HepG2 (cell line): Measurements from ENCODE around the gene FGFR4. TPM values are rescaled to one million over a fixed set of nuclear protein-coding genes. Genes with fewer than 3 reads are reported as not detected.

Source experiments
- ARNT2 ChIP-seq: sonication (generic); formaldehyde crosslinking; IDR thresholded peaks from 2 replicates; pipeline ENCODE4 v1.8.0; 2022; ENCODE audit warnings: mild to moderate bottlenecking, low read depth, missing genetic modification reagents, moderate library complexity
- CC2D1A ChIP-seq: sonication (generic); formaldehyde crosslinking; IDR thresholded peaks from 2 replicates; pipeline ENCODE4 v1.8.1; 2023; ENCODE audit warnings: mild to moderate bottlenecking, missing genetic modification reagents
- HIVEP1 ChIP-seq: sonication (generic); formaldehyde crosslinking; IDR thresholded peaks from 2 replicates; pipeline ENCODE4 v1.4.0; 2020; ENCODE audit warnings: mild to moderate bottlenecking, missing genetic modification reagents
- HOXA7 ChIP-seq: sonication (generic); formaldehyde crosslinking; IDR thresholded peaks from 2 replicates; pipeline ENCODE4 v1.8.1; 2022; ENCODE audit warnings: mild to moderate bottlenecking, missing genetic modification reagents, moderate library complexity
- JDP2 ChIP-seq: sonication (generic); formaldehyde crosslinking; IDR thresholded peaks from 2 replicates; pipeline ENCODE4 v1.8.1; 2022; ENCODE audit warnings: missing genetic modification reagents, borderline replicate concordance
- SIN3B ChIP-seq: fragments of 150-350 bp; IDR thresholded peaks from 2 replicates; pipeline ENCODE4 v1.6.1; 2014; ENCODE audit warnings: low read length
- ZNF205 ChIP-seq: IDR thresholded peaks from 2 replicates; pipeline ENCODE4 v1.6.1; 2018; ENCODE audit warnings: missing biosample characterization, missing genetic modification reagents
- ZNF350 ChIP-seq: sonication (generic); formaldehyde crosslinking; IDR thresholded peaks from 2 replicates; pipeline ENCODE4 v1.4.0; 2020; ENCODE audit warnings: mild to moderate bottlenecking, low read depth, missing genetic modification reagents, borderline replicate concordance
- ZNF567 ChIP-seq: sonication (generic); formaldehyde crosslinking; IDR thresholded peaks from 2 replicates; pipeline ENCODE4 v1.8.1; 2023; ENCODE audit warnings: mild to moderate bottlenecking, missing genetic modification reagents, borderline replicate concordance
- ZNF570 ChIP-seq: sonication (generic); formaldehyde crosslinking; IDR thresholded peaks from 2 replicates; pipeline ENCODE4 v1.4.0; 2020; ENCODE audit warnings: mild to moderate bottlenecking, missing genetic modification reagents, borderline replicate concordance
- ZNF761 ChIP-seq: sonication (generic); formaldehyde crosslinking; conservative IDR thresholded peaks from 2 replicates; pipeline ENCODE4 v1.4.0; 2020; ENCODE audit warnings: mild to moderate bottlenecking, missing genetic modification reagents
- ZNF775 ChIP-seq: sonication (generic); formaldehyde crosslinking; IDR thresholded peaks from 2 replicates; pipeline ENCODE4 v1.4.0; 2020; ENCODE audit warnings: missing genetic modification reagents, mild to moderate bottlenecking, moderate library complexity, borderline replicate concordance
- ZNF891 ChIP-seq: sonication (generic); formaldehyde crosslinking; IDR thresholded peaks from 2 replicates; pipeline ENCODE4 v1.5.0; 2020; ENCODE audit warnings: mild to moderate bottlenecking, missing genetic modification reagents
- polyA plus RNA-seq, 8 experiments: library from polyadenylated mRNA; depleted of rRNA in 3 of 8; stranded (reverse) in 7 of 8; unstranded in 1 of 8; fragments of >200 nt; fragmentation: Illumina TruSeq in 4 of 8; extraction: Trizol in 4 of 8; gene quantifications; 2 replicates each; pipeline versions ENCODE4 v1.2.1 to v1.2.3, GENCODE V29; 2011 to 2016; ENCODE audit warnings: low read depth in 4 of 8, missing spikeins in 1 of 8, mixed read lengths in 1 of 8; ENCODE audit not compliant: insufficient read depth in 1 of 8
- total RNA-seq, 5 experiments: library from RNA; depleted of rRNA; stranded (reverse); fragments of >200 nt; fragmentation: Illumina TruSeq; extraction: Trizol; gene quantifications; 2 replicates each; pipeline ENCODE4 v1.2.3, GENCODE V29; 2016; ENCODE audit warnings: low read depth in 1 of 5
- TF ChIP-seq, protein P1 (sequence below): sonication (generic); formaldehyde crosslinking; IDR thresholded peaks from 2 replicates; pipeline ENCODE4 v1.5.1; 2020; ENCODE audit warnings: mild to moderate bottlenecking, missing genetic modification reagents, moderate library complexity
- TF ChIP-seq, protein P2 (sequence below): sonication (generic); formaldehyde crosslinking; IDR thresholded peaks from 2 replicates; pipeline ENCODE4 v1.4.0; 2020; ENCODE audit warnings: missing genetic modification reagents
- TF ChIP-seq, protein P3 (sequence below): sonication (generic); formaldehyde crosslinking; IDR thresholded peaks from 2 replicates; pipeline ENCODE4 v1.5.1; 2020; ENCODE audit warnings: missing genetic modification reagents, mild to moderate bottlenecking, borderline replicate concordance
- TF ChIP-seq, protein P4 (sequence below): sonication (generic); formaldehyde crosslinking; IDR thresholded peaks from 2 replicates; pipeline ENCODE4 v1.5.0; 2020; ENCODE audit warnings: mild to moderate bottlenecking, missing genetic modification reagents, borderline replicate concordance

FGFR4 gene
- total and polyA plus RNA-seq, 2 of the 13 experiments (the other 11 are each of a cell fraction or from before 2014, with no cell fraction given): 129 to 219 TPM

DNA sequence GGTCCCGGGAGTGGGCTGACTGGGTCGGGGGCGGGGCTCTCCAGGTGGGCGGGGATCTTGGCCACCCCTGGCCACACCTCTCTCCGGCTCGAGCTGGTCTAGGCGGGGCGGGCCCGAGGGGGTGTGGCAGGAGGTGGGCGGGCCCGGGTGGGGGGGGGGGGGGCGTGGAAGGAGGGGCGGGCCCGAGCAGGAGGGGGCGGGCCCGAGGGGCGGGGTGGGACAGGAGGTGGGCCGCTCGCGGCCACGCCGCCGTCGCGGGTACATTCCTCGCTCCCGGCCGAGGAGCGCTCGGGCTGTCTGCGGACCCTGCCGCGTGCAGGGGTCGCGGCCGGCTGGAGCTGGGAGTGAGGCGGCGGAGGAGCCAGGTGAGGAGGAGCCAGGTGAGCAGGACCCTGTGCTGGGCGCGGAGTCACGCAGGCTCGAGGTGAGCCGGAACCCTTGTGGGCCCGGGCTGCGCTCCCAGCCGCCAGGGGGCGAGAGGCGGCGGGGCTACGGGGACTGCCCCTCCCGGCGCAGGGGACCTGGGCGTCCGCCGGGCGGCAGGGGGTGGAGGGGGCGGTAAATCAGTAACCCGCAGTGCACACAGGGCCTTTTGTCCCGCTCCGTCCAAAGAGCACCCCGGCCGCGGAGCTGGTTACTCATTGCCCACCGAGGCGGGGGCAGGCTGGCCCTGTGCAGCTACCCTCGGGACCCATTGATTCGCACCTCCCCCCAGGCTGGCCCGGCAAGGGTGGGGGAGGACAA lies at the start of gene FGFR4 (continued):
- TF ChIP-seq, protein P1, sequence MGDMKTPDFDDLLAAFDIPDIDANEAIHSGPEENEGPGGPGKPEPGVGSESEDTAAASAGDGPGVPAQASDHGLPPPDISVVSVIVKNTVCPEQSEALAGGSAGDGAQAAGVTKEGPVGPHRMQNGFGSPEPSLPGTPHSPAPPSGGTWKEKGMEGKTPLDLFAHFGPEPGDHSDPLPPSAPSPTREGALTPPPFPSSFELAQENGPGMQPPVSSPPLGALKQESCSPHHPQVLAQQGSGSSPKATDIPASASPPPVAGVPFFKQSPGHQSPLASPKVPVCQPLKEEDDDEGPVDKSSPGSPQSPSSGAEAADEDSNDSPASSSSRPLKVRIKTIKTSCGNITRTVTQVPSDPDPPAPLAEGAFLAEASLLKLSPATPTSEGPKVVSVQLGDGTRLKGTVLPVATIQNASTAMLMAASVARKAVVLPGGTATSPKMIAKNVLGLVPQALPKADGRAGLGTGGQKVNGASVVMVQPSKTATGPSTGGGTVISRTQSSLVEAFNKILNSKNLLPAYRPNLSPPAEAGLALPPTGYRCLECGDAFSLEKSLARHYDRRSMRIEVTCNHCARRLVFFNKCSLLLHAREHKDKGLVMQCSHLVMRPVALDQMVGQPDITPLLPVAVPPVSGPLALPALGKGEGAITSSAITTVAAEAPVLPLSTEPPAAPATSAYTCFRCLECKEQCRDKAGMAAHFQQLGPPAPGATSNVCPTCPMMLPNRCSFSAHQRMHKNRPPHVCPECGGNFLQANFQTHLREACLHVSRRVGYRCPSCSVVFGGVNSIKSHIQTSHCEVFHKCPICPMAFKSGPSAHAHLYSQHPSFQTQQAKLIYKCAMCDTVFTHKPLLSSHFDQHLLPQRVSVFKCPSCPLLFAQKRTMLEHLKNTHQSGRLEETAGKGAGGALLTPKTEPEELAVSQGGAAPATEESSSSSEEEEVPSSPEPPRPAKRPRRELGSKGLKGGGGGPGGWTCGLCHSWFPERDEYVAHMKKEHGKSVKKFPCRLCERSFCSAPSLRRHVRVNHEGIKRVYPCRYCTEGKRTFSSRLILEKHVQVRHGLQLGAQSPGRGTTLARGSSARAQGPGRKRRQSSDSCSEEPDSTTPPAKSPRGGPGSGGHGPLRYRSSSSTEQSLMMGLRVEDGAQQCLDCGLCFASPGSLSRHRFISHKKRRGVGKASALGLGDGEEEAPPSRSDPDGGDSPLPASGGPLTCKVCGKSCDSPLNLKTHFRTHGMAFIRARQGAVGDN: peak; percentile 94
- peak; percentile 64; the same call in 1 of the 2 replicates for TF ChIP-seq ZNF350
- TF ChIP-seq, protein P2, sequence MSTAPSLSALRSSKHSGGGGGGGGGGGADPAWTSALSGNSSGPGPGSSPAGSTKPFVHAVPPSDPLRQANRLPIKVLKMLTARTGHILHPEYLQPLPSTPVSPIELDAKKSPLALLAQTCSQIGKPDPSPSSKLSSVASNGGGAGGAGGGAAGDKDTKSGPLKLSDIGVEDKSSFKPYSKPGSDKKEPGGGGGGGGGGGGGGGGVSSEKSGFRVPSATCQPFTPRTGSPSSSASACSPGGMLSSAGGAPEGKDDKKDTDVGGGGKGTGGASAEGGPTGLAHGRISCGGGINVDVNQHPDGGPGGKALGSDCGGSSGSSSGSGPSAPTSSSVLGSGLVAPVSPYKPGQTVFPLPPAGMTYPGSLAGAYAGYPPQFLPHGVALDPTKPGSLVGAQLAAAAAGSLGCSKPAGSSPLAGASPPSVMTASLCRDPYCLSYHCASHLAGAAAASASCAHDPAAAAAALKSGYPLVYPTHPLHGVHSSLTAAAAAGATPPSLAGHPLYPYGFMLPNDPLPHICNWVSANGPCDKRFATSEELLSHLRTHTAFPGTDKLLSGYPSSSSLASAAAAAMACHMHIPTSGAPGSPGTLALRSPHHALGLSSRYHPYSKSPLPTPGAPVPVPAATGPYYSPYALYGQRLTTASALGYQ (CRISPR knock-in tag): peak; percentile 81; the same call in 1 of the 2 replicates
- no peak for TF ChIP-seq CC2D1A (CRISPR knock-in tag)
- TF ChIP-seq, protein P3, sequence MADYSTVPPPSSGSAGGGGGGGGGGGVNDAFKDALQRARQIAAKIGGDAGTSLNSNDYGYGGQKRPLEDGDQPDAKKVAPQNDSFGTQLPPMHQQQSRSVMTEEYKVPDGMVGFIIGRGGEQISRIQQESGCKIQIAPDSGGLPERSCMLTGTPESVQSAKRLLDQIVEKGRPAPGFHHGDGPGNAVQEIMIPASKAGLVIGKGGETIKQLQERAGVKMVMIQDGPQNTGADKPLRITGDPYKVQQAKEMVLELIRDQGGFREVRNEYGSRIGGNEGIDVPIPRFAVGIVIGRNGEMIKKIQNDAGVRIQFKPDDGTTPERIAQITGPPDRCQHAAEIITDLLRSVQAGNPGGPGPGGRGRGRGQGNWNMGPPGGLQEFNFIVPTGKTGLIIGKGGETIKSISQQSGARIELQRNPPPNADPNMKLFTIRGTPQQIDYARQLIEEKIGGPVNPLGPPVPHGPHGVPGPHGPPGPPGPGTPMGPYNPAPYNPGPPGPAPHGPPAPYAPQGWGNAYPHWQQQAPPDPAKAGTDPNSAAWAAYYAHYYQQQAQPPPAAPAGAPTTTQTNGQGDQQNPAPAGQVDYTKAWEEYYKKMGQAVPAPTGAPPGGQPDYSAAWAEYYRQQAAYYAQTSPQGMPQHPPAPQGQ (CRISPR knock-in tag): no peak
- TF ChIP-seq ARNT2 (CRISPR knock-in tag): peak; percentile 89
- no peak for TF ChIP-seq ZNF570 (CRISPR knock-in tag)
- TF ChIP-seq ZNF205 (CRISPR knock-in tag): peak; percentile 50
- TF ChIP-seq ZNF775: no peak
- no peak for TF ChIP-seq ZNF761 (CRISPR knock-in tag)
- TF ChIP-seq ZNF891 (CRISPR knock-in tag): peak; percentile 91
- no peak; the same call in 1 of the 2 replicates for TF ChIP-seq JDP2
- 0 out of 2 replicates have a peak, but pooled peaks have one; percentile 47 for TF ChIP-seq SIN3B
- TF ChIP-seq, protein P4, sequence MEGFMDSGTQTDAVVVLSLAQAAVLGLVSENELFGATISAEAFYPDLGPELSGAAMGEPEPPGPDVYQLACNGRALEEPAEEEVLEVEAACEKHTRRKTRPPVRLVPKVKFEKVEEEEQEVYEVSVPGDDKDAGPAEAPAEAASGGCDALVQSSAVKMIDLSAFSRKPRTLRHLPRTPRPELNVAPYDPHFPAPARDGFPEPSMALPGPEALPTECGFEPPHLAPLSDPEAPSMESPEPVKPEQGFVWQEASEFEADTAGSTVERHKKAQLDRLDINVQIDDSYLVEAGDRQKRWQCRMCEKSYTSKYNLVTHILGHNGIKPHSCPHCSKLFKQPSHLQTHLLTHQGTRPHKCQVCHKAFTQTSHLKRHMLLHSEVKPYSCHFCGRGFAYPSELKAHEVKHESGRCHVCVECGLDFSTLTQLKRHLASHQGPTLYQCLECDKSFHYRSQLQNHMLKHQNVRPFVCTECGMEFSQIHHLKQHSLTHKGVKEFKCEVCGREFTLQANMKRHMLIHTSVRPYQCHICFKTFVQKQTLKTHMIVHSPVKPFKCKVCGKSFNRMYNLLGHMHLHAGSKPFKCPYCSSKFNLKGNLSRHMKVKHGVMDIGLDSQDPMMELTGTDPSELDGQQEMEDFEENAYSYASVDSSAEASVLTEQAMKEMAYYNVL: peak; percentile 75; the same call in 1 of the 2 replicates
- TF ChIP-seq HOXA7 (CRISPR knock-in tag): no peak
- 0 out of 2 replicates have a peak, but pooled peaks have one; percentile 75 for TF ChIP-seq HIVEP1
- TF ChIP-seq ZNF567 (CRISPR knock-in tag): no peak
